Endodermal cell (in vitro differentiated cells): ENCODE results near the gene NFIC. TPM values are rescaled to one million over a fixed set of nuclear protein-coding genes. Genes with fewer than 3 reads are reported as not detected.

Experiments used
- DNase-seq: peaks from one replicate; pipeline ENCODE4 v3.0.0-alpha.2; 2017
- H3K27ac ChIP-seq: 2 replicates; pipeline ENCODE4 v1.5.1; 2013; ENCODE audit warnings: mild to moderate bottlenecking, low read depth, low read length, moderate library complexity
- H3K27me3 ChIP-seq: 2 replicates; pipeline ENCODE4 v1.6.1; 2013; ENCODE audit warnings: mild to moderate bottlenecking, low read length, moderate library complexity; ENCODE audit not compliant: insufficient read depth, control insufficient read depth, poor library complexity, severe bottlenecking
- H3K36me3 ChIP-seq: 2 replicates; pipeline ENCODE4 v1.7.0; 2013; ENCODE audit warnings: mild to moderate bottlenecking, low read length, moderate library complexity; ENCODE audit not compliant: control insufficient read depth, insufficient read depth
- H3K4me1 ChIP-seq: one replicate; pipeline ENCODE4 v1.7.0; 2013; ENCODE audit warnings: low read length; ENCODE audit not compliant: control insufficient read depth, insufficient read depth
- H3K4me3 ChIP-seq: 2 replicates; pipeline ENCODE4 v1.5.1; 2013; ENCODE audit warnings: mild to moderate bottlenecking, low read length, moderate library complexity
- H3K9ac ChIP-seq: 2 replicates; pipeline ENCODE4 v1.6.1; 2013; ENCODE audit warnings: mild to moderate bottlenecking, low read length, moderate library complexity; ENCODE audit not compliant: poor library complexity, severe bottlenecking; ENCODE audit errors: extremely low read depth
- H3K9me3 ChIP-seq: 2 replicates; pipeline ENCODE4 v1.6.1; 2013; ENCODE audit warnings: mild to moderate bottlenecking, low read length, moderate library complexity; ENCODE audit not compliant: control insufficient read depth
- H3K27ac Mint-ChIP-seq: 2 replicates; pipeline ENCODE4 v1.8.0; 2020; ENCODE audit warnings: mixed read lengths
- H3K27me3 Mint-ChIP-seq: 2 replicates; pipeline ENCODE4 v1.8.0; 2021; ENCODE audit warnings: mild to moderate bottlenecking, mixed read lengths; ENCODE audit not compliant: insufficient read depth
- H3K36me3 Mint-ChIP-seq: 2 replicates; pipeline ENCODE4 v1.8.0; 2020; ENCODE audit warnings: low read depth, mixed read lengths
- H3K4me1 Mint-ChIP-seq: 2 replicates; pipeline ENCODE4 v1.8.0; 2020; ENCODE audit warnings: mixed read lengths
- H3K4me3 Mint-ChIP-seq: 2 replicates; pipeline ENCODE4 v1.8.0; 2020; ENCODE audit warnings: mild to moderate bottlenecking, moderate library complexity, mixed read lengths
- H3K9me3 Mint-ChIP-seq: 2 replicates; pipeline ENCODE4 v1.8.0; 2020; ENCODE audit warnings: mild to moderate bottlenecking, mixed read lengths
- WGBS, 2 experiments: methylation state at CpG; one replicate each; pipeline versions ENCODE4 v1.1.5 to v1.1.7; 2013; ENCODE audit warnings: missing lambda C conversion rate in 2 of 2, mixed read lengths in 1 of 2; ENCODE audit not compliant: insufficient coverage in 1 of 2, insufficient read length in 1 of 2; 5-methylcytosine and 5-hydroxymethylcytosine counted together
- total RNA-seq, 2 donors: library from RNA; stranded (reverse); fragmentation: NEBNext Ultra II Directional in 1 of 2; extraction: Animal tissue kit (Norgen Biotek cat#: 25700) in 1 of 2; gene quantifications; 2 replicates in 1 of 2; 3 replicates in 1 of 2; pipeline ENCODE4 v1.2.1, GENCODE V29; 2021
- TF ChIP-seq, protein P1 (sequence below): fragments of 200-600 bp; sonication (generic); conservative IDR thresholded peaks from 2 replicates; pipeline ENCODE4 v1.5.0; 2021; ENCODE audit warnings: antibody characterized with exemption, mild to moderate bottlenecking

The NFIC gene
- total RNA-seq, 2 donors from 2014 or later = 5.2 to 6.6 TPM

DNA sequence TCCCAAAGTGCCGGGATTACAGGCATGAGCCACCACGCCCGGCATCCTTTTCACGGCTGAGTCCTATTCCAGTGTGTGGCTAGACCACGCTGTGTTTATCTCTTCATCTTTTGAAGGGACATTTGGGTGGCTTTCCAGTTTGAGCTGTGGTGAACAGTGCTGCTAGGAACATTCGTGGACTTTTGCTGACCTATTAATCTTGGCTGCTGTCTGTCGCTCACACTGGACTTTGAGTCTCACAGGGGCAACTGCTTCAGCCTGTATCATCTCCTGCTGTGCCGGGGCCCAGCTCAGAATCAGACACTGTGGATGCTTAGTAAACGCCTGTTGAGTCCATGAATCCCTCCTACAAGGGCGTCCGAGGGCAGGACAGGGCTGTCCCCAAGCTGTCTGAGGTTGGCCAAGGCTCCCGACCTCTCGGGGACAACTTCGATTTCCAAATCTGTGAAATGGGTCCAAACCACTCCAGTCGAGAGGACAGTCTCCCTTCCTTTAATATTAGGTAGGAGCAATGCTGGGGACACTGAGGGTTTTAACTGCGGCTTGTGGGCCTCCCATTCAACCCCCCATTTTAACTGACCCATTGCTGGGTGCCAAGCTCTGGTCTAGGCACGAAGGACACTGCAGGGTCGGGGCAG lies 65.5 kb downstream of the NFIC start:
- H3K36me3 ChIP-seq = no peaks in the 10 kb centered on the region
- no peaks in the 10 kb centered on the region for H3K9me3 ChIP-seq
- Mint-ChIP-seq H3K4me3 (no peak overlapping the region), H3K4me1 (peaks cover 7% of the 10 kb centered on the region), H3K9me3 (no peaks in the 10 kb centered on the region), H3K27me3 (peaks cover 3% of the 10 kb centered on the region), H3K36me3 (no peaks in the 10 kb centered on the region), H3K27ac (no peak overlapping the region)
- H3K4me3 ChIP-seq = no peak overlapping the region
- WGBS, 2 experiments = 91% methylated on average over 16 to 18 of the region's 18 CpGs
- TF ChIP-seq, protein P1, sequence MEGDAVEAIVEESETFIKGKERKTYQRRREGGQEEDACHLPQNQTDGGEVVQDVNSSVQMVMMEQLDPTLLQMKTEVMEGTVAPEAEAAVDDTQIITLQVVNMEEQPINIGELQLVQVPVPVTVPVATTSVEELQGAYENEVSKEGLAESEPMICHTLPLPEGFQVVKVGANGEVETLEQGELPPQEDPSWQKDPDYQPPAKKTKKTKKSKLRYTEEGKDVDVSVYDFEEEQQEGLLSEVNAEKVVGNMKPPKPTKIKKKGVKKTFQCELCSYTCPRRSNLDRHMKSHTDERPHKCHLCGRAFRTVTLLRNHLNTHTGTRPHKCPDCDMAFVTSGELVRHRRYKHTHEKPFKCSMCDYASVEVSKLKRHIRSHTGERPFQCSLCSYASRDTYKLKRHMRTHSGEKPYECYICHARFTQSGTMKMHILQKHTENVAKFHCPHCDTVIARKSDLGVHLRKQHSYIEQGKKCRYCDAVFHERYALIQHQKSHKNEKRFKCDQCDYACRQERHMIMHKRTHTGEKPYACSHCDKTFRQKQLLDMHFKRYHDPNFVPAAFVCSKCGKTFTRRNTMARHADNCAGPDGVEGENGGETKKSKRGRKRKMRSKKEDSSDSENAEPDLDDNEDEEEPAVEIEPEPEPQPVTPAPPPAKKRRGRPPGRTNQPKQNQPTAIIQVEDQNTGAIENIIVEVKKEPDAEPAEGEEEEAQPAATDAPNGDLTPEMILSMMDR = no peak
- H3K9ac ChIP-seq = no peak overlapping the region
- no peak overlapping the region for H3K27ac ChIP-seq
- no peaks in the 10 kb centered on the region for H3K4me1 ChIP-seq
- no peaks in the 10 kb centered on the region for H3K27me3 ChIP-seq
- no peak for DNase-seq

- 88 to 90% methylated on average over 6 to 11 of the region's 12 CpGs for WGBS, 2 experiments
- no peak overlapping the region for H3K27ac Mint-ChIP-seq
These were observed 66.9 kb downstream of the NFIC start for GRCh38 chr19:3433313-3433712.

DNA sequence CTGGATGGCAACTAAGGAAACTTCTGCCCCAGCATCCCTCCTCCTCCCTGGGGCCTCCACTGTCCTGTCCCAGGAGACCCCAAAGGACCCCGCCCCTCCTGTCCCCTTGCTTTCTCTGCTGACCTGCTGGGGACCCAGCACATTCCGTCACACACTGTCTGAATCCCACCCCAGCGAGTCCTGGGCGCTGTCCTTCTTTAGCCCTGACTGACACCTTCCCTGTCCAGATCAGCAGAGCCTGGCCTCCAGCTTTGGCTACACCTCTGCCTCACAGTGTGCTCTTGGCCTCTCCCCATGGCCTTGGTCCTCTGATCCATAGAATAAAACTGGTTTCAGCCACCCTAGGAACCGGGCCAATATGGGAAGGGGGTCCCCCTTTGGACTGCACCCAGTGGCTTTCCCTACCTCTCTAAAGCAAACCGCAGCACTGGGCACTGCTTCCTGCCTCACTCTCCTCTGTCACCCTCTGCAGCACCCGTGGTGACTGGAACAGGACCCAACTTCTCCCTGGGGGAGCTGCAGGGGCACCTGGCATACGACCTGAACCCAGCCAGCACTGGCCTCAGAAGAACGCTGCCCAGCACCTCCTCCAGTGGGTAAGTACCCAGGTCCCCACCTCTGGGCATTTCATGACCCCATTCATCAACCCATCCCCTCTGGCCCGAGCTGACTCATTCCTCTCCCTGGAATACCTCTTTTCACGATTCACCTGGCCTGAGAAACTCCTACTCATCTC lies 67.6 kb downstream of the NFIC start:
- Histone ChIP-seq H3K4me3 (peak overlapping the region; percentile 90), H3K9me3 (no peaks in the 10 kb centered on the region), H3K27ac (no peak overlapping the region), H3K27me3 (no peaks in the 10 kb centered on the region), H3K9ac (no peak overlapping the region), H3K4me1 (no peaks in the 10 kb centered on the region), H3K36me3 (no peaks in the 10 kb centered on the region)
- TF ChIP-seq, protein P1 = no peak
- Mint-ChIP-seq H3K27ac (peak overlapping the region; percentile 99), H3K27me3 (peaks cover 3% of the 10 kb centered on the region), H3K9me3 (no peaks in the 10 kb centered on the region), H3K4me3 (peak overlapping the region; percentile 83), H3K36me3 (peaks cover 2% of the 10 kb centered on the region), H3K4me1 (peaks cover 5% of the 10 kb centered on the region)
- DNase-seq = no peak
- WGBS, 2 experiments = 84 to 86% methylated on average over 8 to 11 of the region's 11 CpGs

More at GRCh38 chr19:3433313-3433712, 66.9 kb downstream of the NFIC start:
- TF ChIP-seq, protein P1 = no peak
- Histone ChIP-seq H3K9me3 (no peaks in the 10 kb centered on the region), H3K4me3 (no peak overlapping the region), H3K27me3 (no peaks in the 10 kb centered on the region), H3K4me1 (no peaks in the 10 kb centered on the region), H3K9ac (no peak overlapping the region), H3K36me3 (no peaks in the 10 kb centered on the region), H3K27ac (no peak overlapping the region)
- Mint-ChIP-seq H3K4me1 (peaks cover 5% of the 10 kb centered on the region), H3K9me3 (no peaks in the 10 kb centered on the region), H3K27me3 (peaks cover 3% of the 10 kb centered on the region), H3K36me3 (peaks cover 2% of the 10 kb centered on the region), H3K4me3 (no peak overlapping the region)
- no peak for DNase-seq
